CD4-positive, CD25-positive, alpha-beta regulatory T cell (primary cell): Measurements from ENCODE around the gene PGBD2. TPM values are rescaled to one million over a fixed set of nuclear protein-coding genes. Genes with fewer than 3 reads are reported as not detected.

Experiments used
- ATAC-seq, 2 donors: fragments of 150-1000 bp; cut with Tn5 transposase; one replicate each; pipeline ENCODE4 v1.10.0; 2021; ENCODE audit warnings: low read depth in 2 of 2, moderate number of reproducible peaks in 2 of 2, moderate library complexity in 1 of 2
- DNase-seq, 3 donors: peaks; one replicate each; pipeline versions ENCODE4 v3.0.0 to v3.0.0-alpha.2; 2012 to 2022; ENCODE audit warnings: mixed read lengths in 1 of 3
- H3K27ac ChIP-seq: one replicate; pipeline ENCODE4 v1.7.0; 2013; ENCODE audit warnings: mild to moderate bottlenecking, low read length; ENCODE audit not compliant: insufficient read depth, poor library complexity, severe bottlenecking
- H3K27me3 ChIP-seq: one replicate; pipeline ENCODE4 v1.7.0; 2013; ENCODE audit warnings: low read length; ENCODE audit not compliant: control insufficient read depth, insufficient read depth
- H3K36me3 ChIP-seq: one replicate; pipeline ENCODE4 v1.7.0; 2013; ENCODE audit warnings: mild to moderate bottlenecking, low read length, moderate library complexity; ENCODE audit not compliant: control insufficient read depth, insufficient read depth
- H3K4me1 ChIP-seq: 2 replicates; pipeline ENCODE4 v1.7.0; 2013; ENCODE audit warnings: mild to moderate bottlenecking, low read length; ENCODE audit not compliant: insufficient read depth, control insufficient read depth, poor library complexity, severe bottlenecking
- H3K4me3 ChIP-seq: one replicate; pipeline ENCODE4 v1.7.0; 2013; ENCODE audit warnings: low read depth, mild to moderate bottlenecking, low read length, moderate library complexity
- H3K9me3 ChIP-seq, 2 experiments: 1 replicate in 1 of 2; 2 replicates in 1 of 2; pipeline ENCODE4 v1.7.0; 2013; ENCODE audit warnings: low read length in 2 of 2, mild to moderate bottlenecking in 1 of 2, moderate library complexity in 1 of 2; ENCODE audit not compliant: control insufficient read depth in 2 of 2
- H3K27ac Mint-ChIP-seq, 3 donors: one replicate each; pipeline ENCODE4 v1.8.0; 2020 to 2022; ENCODE audit warnings: mild to moderate bottlenecking in 3 of 3, mixed read lengths in 3 of 3, moderate library complexity in 2 of 3
- H3K27me3 Mint-ChIP-seq: one replicate; pipeline ENCODE4 v1.8.0; 2022; ENCODE audit warnings: mild to moderate bottlenecking, mixed read lengths
- H3K36me3 Mint-ChIP-seq: one replicate; pipeline ENCODE4 v1.8.0; 2020; ENCODE audit warnings: mixed read lengths
- H3K4me1 Mint-ChIP-seq, 4 donors: one replicate each; pipeline ENCODE4 v1.8.0; 2020 to 2022; ENCODE audit warnings: mixed read lengths in 4 of 4, mild to moderate bottlenecking in 1 of 4
- H3K4me3 Mint-ChIP-seq, 4 donors: one replicate each; pipeline ENCODE4 v1.8.0; 2020 to 2022; ENCODE audit warnings: mild to moderate bottlenecking in 4 of 4, mixed read lengths in 4 of 4, moderate library complexity in 3 of 4
- H3K9me3 Mint-ChIP-seq, 7 donors: one replicate each; pipeline ENCODE4 v1.8.0; 2020 to 2022; ENCODE audit warnings: mixed read lengths in 7 of 7, mild to moderate bottlenecking in 3 of 7, moderate library complexity in 2 of 7
- polyA plus RNA-seq, 4 donors: library from polyadenylated mRNA; unstranded; fragments of 300-500 nt; fragmentation: Illumina TruSeq; gene quantifications; one replicate each; pipeline ENCODE4 v1.2.3, GENCODE V29; 2021
- total RNA-seq: library from RNA; stranded (reverse); gene quantifications from one replicate; pipeline ENCODE4 v1.2.3, GENCODE V29; 2022

PGBD2 gene
- total and polyA plus RNA-seq, 5 donors from 2014 or later: 3.2 to 10.8 (median 8.0) TPM

- Histone ChIP-seq H3K4me3 (no peak overlapping the region), H3K27ac (no peak overlapping the region), H3K36me3 (no peaks in the 10 kb centered on the region), H3K4me1 (peaks cover 39% of the 10 kb centered on the region), H3K9me3 (no peaks in the 10 kb centered on the region), H3K27me3 (no peaks in the 10 kb centered on the region)
- Mint-ChIP-seq H3K4me3 (peak overlapping the region; percentile 30 to 98 (median 72)), H3K4me1 (peaks cover 21 to 67% (median 32%) of the 10 kb centered on the region in 4 donors), H3K27me3 (no peaks in the 10 kb centered on the region), H3K27ac (peak overlapping the region in 1 of 3 donors; percentile 94), H3K36me3 (no peaks in the 10 kb centered on the region), H3K9me3 (no peaks in the 10 kb centered on the region)
- no peak for ATAC-seq
- no peak for DNase-seq
Observed at GRCh38 chr1:248861616-248862015, 44.4 kb upstream of the PGBD2 start.

- Mint-ChIP-seq H3K27ac (peak overlapping the region; percentile 69 to 94 (median 92)), H3K4me3 (peak overlapping the region; percentile 92 to 98 (median 95)), H3K36me3 (no peaks in the 10 kb centered on the region), H3K9me3 (no peaks in the 10 kb centered on the region), H3K27me3 (no peaks in the 10 kb centered on the region), H3K4me1 (peaks cover 21 to 57% (median 30%) of the 10 kb centered on the region in 4 donors)
- Histone ChIP-seq H3K27ac (peak overlapping the region; percentile 64), H3K9me3 (no peaks in the 10 kb centered on the region), H3K4me3 (peak overlapping the region; percentile 75), H3K36me3 (no peaks in the 10 kb centered on the region), H3K27me3 (no peaks in the 10 kb centered on the region), H3K4me1 (peaks cover 35% of the 10 kb centered on the region)
- ATAC-seq (peak; percentile 1 to 15), DNase-seq (no peak)
Observed at GRCh38 chr1:248862695-248862997, 43.4 kb upstream of the PGBD2 start.

GRCh38 chr1:248862998-248863881 lies 42.8 kb upstream of the PGBD2 start:
- peak overlapping the region; percentile 64 for H3K27ac ChIP-seq
- DNase-seq (peak; percentile 75 to 88 (median 82)), ATAC-seq (peak; percentile 52)
- H3K9me3 ChIP-seq: no peaks in the 10 kb centered on the region
- Mint-ChIP-seq H3K27ac (peak overlapping the region; percentile 69 to 94 (median 94)), H3K4me3 (peak overlapping the region; percentile 92 to 98 (median 95)), H3K4me1 (peaks cover 21 to 51% (median 30%) of the 10 kb centered on the region in 4 donors), H3K36me3 (no peaks in the 10 kb centered on the region), H3K9me3 (no peaks in the 10 kb centered on the region), H3K27me3 (no peaks in the 10 kb centered on the region)
- no peaks in the 10 kb centered on the region for H3K27me3 ChIP-seq
- peaks cover 29% of the 10 kb centered on the region for H3K4me1 ChIP-seq
- H3K4me3 ChIP-seq: peak overlapping the region; percentile 75
- H3K36me3 ChIP-seq: no peaks in the 10 kb centered on the region

GRCh38 chr1:248871837-248872401 lies 34.1 kb upstream of the PGBD2 start:
- Mint-ChIP-seq H3K9me3 (peaks cover 0 to 8% (median 0%) of the 10 kb centered on the region in 7 donors), H3K36me3 (peaks cover 7% of the 10 kb centered on the region), H3K4me1 (peaks cover 9 to 33% (median 20%) of the 10 kb centered on the region in 4 donors), H3K4me3 (peak overlapping the region in 3 of 4 donors; percentile 42 to 49 (median 44)), H3K27me3 (peaks cover 19% of the 10 kb centered on the region), H3K27ac (peak overlapping the region in 1 of 3 donors; percentile 68)
- ATAC-seq: no peak
- Histone ChIP-seq H3K27ac (no peak overlapping the region), H3K9me3 (no peaks in the 10 kb centered on the region), H3K27me3 (no peaks in the 10 kb centered on the region), H3K4me3 (no peak overlapping the region), H3K4me1 (peaks cover 17% of the 10 kb centered on the region), H3K36me3 (no peaks in the 10 kb centered on the region)
- no peak for DNase-seq

DNA sequence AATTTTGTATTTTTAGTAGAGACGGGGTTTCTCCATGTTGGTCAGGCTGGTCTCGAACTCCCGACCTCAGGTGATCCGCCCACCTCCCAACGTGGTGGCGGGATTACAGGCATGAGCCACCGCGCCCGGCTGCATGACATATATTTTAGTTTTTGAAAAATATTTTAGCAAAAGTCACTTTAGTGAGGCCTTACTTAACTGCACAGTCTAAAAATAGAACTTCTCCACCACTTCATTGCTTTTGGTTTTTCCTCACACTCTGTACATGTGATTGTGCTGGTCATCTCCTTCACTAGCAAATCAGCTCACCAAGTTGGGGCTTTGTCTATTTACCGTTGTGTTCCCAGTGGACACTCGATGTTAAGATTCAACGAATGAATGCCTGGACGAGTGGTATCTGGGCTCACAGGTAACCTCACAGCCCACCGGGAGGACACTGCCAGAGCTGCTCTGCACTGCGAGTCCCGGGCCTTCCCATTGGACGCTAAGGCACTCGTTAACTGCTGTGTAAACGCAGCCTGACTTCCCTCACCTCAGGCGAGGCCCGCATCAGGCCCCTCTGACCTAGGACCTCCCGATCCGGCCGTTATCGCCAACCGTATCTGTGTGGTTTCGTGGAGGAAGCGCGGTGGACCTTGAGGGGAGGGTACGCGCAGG lies 33.2 kb upstream of the PGBD2 start:
- H3K27ac Mint-ChIP-seq: peak overlapping the region; percentile 97 to 100 (median 98)
- peaks cover 9 to 38% (median 20%) of the 10 kb centered on the region in 4 donors for H3K4me1 Mint-ChIP-seq
- Histone ChIP-seq H3K9me3 (no peaks in the 10 kb centered on the region), H3K27me3 (no peaks in the 10 kb centered on the region), H3K4me3 (peak overlapping the region; percentile 91), H3K4me1 (peaks cover 17% of the 10 kb centered on the region), H3K27ac (peak overlapping the region; percentile 87), H3K36me3 (no peaks in the 10 kb centered on the region)
- DNase-seq (peak; percentile 27 to 49 (median 39)), ATAC-seq (peak in 1 of 2 donors; percentile 23)
- peaks cover 7% of the 10 kb centered on the region for H3K36me3 Mint-ChIP-seq
- peaks cover 23% of the 10 kb centered on the region for H3K27me3 Mint-ChIP-seq
- peak overlapping the region; percentile 91 to 98 (median 97) for H3K4me3 Mint-ChIP-seq
- peaks cover 0 to 8% (median 0%) of the 10 kb centered on the region in 7 donors for H3K9me3 Mint-ChIP-seq

DNA sequence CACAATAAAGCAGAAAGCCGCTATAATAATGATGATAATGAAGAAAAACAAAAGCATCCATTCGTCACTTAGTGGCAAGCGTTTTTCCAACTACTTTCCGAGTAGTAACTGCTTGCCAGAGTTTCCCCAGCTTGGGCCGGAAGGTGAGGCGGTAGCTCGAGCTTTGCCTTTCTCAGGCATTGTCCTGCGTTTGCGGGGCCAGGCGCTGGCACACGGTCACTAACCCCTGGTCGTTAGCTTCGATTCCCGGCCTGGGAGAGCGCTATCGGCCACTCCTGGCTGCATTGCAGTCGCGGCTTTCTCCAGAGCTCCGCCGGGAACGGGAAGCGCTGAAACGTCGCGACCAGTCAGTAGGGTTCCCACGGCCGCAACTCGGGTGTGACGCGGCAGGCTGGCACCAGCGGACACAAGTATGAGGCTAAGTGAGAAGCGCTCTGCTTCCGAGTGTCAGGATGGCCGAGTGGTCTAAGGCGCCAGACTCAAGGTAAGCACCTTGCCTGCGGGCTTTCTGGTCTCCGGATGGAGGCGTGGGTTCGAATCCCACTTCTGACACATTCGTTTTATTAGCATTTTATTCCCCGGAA lies 32.5 kb upstream of the PGBD2 start:
- H3K27ac Mint-ChIP-seq: peak overlapping the region; percentile 97 to 100 (median 98)
- ATAC-seq (peak; percentile 70 to 80), DNase-seq (peak; percentile 78 to 90 (median 87))
- H3K27ac ChIP-seq: peak overlapping the region; percentile 87
- H3K36me3 ChIP-seq: no peaks in the 10 kb centered on the region
- H3K4me1 ChIP-seq: peaks cover 17% of the 10 kb centered on the region
- H3K27me3 Mint-ChIP-seq: peaks cover 23% of the 10 kb centered on the region
- H3K4me3 Mint-ChIP-seq: peak overlapping the region; percentile 91 to 98 (median 97)
- peak overlapping the region; percentile 91 for H3K4me3 ChIP-seq
- H3K9me3 Mint-ChIP-seq: peaks cover 0 to 8% (median 0%) of the 10 kb centered on the region in 7 donors
- no peaks in the 10 kb centered on the region for H3K27me3 ChIP-seq
- H3K4me1 Mint-ChIP-seq: peaks cover 9 to 41% (median 20%) of the 10 kb centered on the region in 4 donors
- H3K9me3 ChIP-seq: no peaks in the 10 kb centered on the region
- H3K36me3 Mint-ChIP-seq: peaks cover 7% of the 10 kb centered on the region

GRCh38 chr1:248873993-248874533 lies 32.0 kb upstream of the PGBD2 start:
- peak; percentile 50 to 64 for ATAC-seq

More at GRCh38 chr1:248873993-248874533, 32.0 kb upstream of the PGBD2 start:
- peaks cover 9 to 42% (median 20%) of the 10 kb centered on the region in 4 donors for H3K4me1 Mint-ChIP-seq
- peaks cover 17% of the 10 kb centered on the region for H3K4me1 ChIP-seq
- peak overlapping the region; percentile 91 for H3K4me3 ChIP-seq
- H3K27me3 ChIP-seq: no peaks in the 10 kb centered on the region
- H3K27me3 Mint-ChIP-seq: peaks cover 23% of the 10 kb centered on the region
- peak overlapping the region; percentile 97 to 100 (median 98) for H3K27ac Mint-ChIP-seq
- peaks cover 0 to 8% (median 0%) of the 10 kb centered on the region in 7 donors for H3K9me3 Mint-ChIP-seq
- H3K9me3 ChIP-seq: no peaks in the 10 kb centered on the region
- peak overlapping the region; percentile 91 to 98 (median 97) for H3K4me3 Mint-ChIP-seq
- DNase-seq: peak; percentile 73 to 91 (median 78)
- H3K36me3 ChIP-seq: no peaks in the 10 kb centered on the region
- peaks cover 7% of the 10 kb centered on the region for H3K36me3 Mint-ChIP-seq
- peak overlapping the region; percentile 87 for H3K27ac ChIP-seq
